H1 (cell line): ENCODE measurements around the gene RREB1. TPM values are rescaled to one million over a fixed set of nuclear protein-coding genes. Genes with fewer than 3 reads are reported as not detected.

Experiments
- CTCF ChIA-PET: fragments of 300-600 bp; sonication (Branson Sonifier 250); formaldehyde crosslinking; loops from one replicate; lab custom pipeline; 2021; ENCODE audit not compliant: partially characterized antibody; lab: Charles Lee
- POLR2A ChIA-PET: fragments of 300-600 bp; sonication (Branson Sonifier 250); formaldehyde crosslinking; loops from one replicate; lab custom pipeline; 2021; ENCODE audit warnings: inconsistent platforms; ENCODE audit not compliant: partially characterized antibody; lab: Charles Lee
- DNase-seq, 2 experiments: peaks; one replicate each; pipeline versions ENCODE4 v3.0.0 to v3.0.0-alpha.2; 2010 to 2022; ENCODE audit warnings: low spot score in 2 of 2, low read depth in 1 of 2, mixed read lengths in 1 of 2
- FAIRE-seq: peaks from 2 replicates; lab custom pipeline; 2011; peaks lifted over from hg19 to GRCh38; lab: Jason Lieb, UNC
- H2AFZ ChIP-seq: 2 replicates; pipeline ENCODE4 v1.8.1; 2012; ENCODE audit warnings: low read length, inconsistent platforms
- H2AK5ac ChIP-seq: 2 replicates; pipeline ENCODE4 v1.6.1; 2013; ENCODE audit warnings: low read depth, low read length
- H2BK120ac ChIP-seq: replicated peaks from 2 replicates; pipeline ENCODE3; 2013; ENCODE audit warnings: low read depth, low read length, inconsistent platforms
- H2BK12ac ChIP-seq: 2 replicates; pipeline ENCODE4 v1.6.1; 2013; ENCODE audit warnings: low read depth, low read length
- H2BK15ac ChIP-seq: 2 replicates; pipeline ENCODE4 v1.6.1; 2013; ENCODE audit warnings: low read length
- H2BK20ac ChIP-seq: 2 replicates; pipeline ENCODE4 v1.6.1; 2013; ENCODE audit warnings: low read length
- H2BK5ac ChIP-seq: 2 replicates; pipeline ENCODE4 v1.6.1; 2013; ENCODE audit warnings: low read depth, low read length
- H3K14ac ChIP-seq: 2 replicates; pipeline ENCODE4 v1.6.1; 2013; ENCODE audit warnings: inconsistent platforms; ENCODE audit not compliant: insufficient read length
- H3K18ac ChIP-seq: 2 replicates; pipeline ENCODE4 v1.6.1; 2013; ENCODE audit warnings: low read length; ENCODE audit errors: extremely low read depth
- H3K23ac ChIP-seq: 2 replicates; pipeline ENCODE4 v1.6.1; 2013; ENCODE audit warnings: inconsistent platforms; ENCODE audit not compliant: insufficient read length
- H3K23me2 ChIP-seq: 2 replicates; pipeline ENCODE4 v1.6.1; 2013; ENCODE audit warnings: low read depth, low read length
- H3K27ac ChIP-seq: 2 replicates; pipeline ENCODE4 v1.6.1; 2011; ENCODE audit warnings: low read depth, low read length, inconsistent platforms
- H3K27me3 ChIP-seq, 4 experiments: replicated peaks in 1 of 4; 1 replicate in 1 of 4; 2 replicates in 3 of 4; pipeline versions ENCODE4 v1.6.1 to v1.8.1; 2011 to 2013; ENCODE audit warnings: low read length in 3 of 4, mild to moderate bottlenecking in 3 of 4, inconsistent platforms in 2 of 4, mixed read lengths in 2 of 4, moderate library complexity in 1 of 4; ENCODE audit not compliant: control insufficient read depth in 3 of 4, insufficient read depth in 3 of 4; ENCODE audit errors: extremely low read depth in 1 of 4
- H3K36me3 ChIP-seq, 4 experiments: 2 replicates each; pipeline versions ENCODE4 v1.6.1 to v1.8.1; 2011 to 2013; ENCODE audit warnings: mild to moderate bottlenecking in 4 of 4, low read length in 3 of 4, moderate library complexity in 2 of 4, control low read depth in 1 of 4, inconsistent platforms in 1 of 4; ENCODE audit not compliant: insufficient read depth in 4 of 4, control insufficient read depth in 2 of 4
- H3K4ac ChIP-seq: replicated peaks from 2 replicates; pipeline ENCODE3; 2013; ENCODE audit warnings: low read length, low read depth, mixed read lengths, inconsistent platforms; ENCODE audit not compliant: insufficient read length
- H3K4me1 ChIP-seq, 4 experiments: replicated peaks in 1 of 4; 1 replicate in 1 of 4; 2 replicates in 3 of 4; pipeline versions ENCODE4 v1.6.1 to v1.8.1; 2011 to 2013; ENCODE audit warnings: low read length in 3 of 4, inconsistent platforms in 2 of 4, mixed read lengths in 1 of 4; ENCODE audit not compliant: insufficient read depth in 4 of 4, control insufficient read depth in 3 of 4
- H3K4me2 ChIP-seq, 2 experiments: 2 replicates each; pipeline versions ENCODE4 v1.6.1 to v1.8.1; 2011 to 2013; ENCODE audit warnings: low read depth in 2 of 2, low read length in 2 of 2, control low read depth in 1 of 2, inconsistent platforms in 1 of 2, mild to moderate bottlenecking in 1 of 2; ENCODE audit not compliant: insufficient read depth in 1 of 2
- H3K4me3 ChIP-seq, 4 experiments: fragments of 200-600, 300-600 bp in 1 of 4; sonication (generic), shearing (Covaris generic), sonication (Bioruptor Twin) in 1 of 4; 2 replicates each; pipeline versions ENCODE4 v1.5.1 to v1.8.1; 2011 to 2016; ENCODE audit warnings: low read length in 4 of 4, low read depth in 3 of 4, control low read depth in 2 of 4, inconsistent platforms in 2 of 4, mild to moderate bottlenecking in 2 of 4, mixed read lengths in 1 of 4, moderate library complexity in 1 of 4; ENCODE audit not compliant: insufficient read depth in 2 of 4; ENCODE audit errors: extremely low read depth in 1 of 4
- H3K56ac ChIP-seq: replicated peaks from 2 replicates; pipeline ENCODE3; 2013; ENCODE audit warnings: low read depth, mild to moderate bottlenecking, mixed read lengths, low read length, inconsistent platforms; ENCODE audit not compliant: insufficient read length
- H3K79me1 ChIP-seq: 2 replicates; pipeline ENCODE4 v1.6.1; 2013; ENCODE audit warnings: low read depth, low read length, control low read depth
- H3K79me2 ChIP-seq, 2 experiments: 2 replicates each; pipeline versions ENCODE4 v1.6.1 to v1.8.1; 2012 to 2013; ENCODE audit warnings: low read length in 2 of 2, mild to moderate bottlenecking in 2 of 2, inconsistent platforms in 1 of 2; ENCODE audit not compliant: insufficient read depth in 2 of 2, control insufficient read depth in 1 of 2
- H3K9ac ChIP-seq, 4 experiments: replicated peaks in 1 of 4; 1 replicate in 1 of 4; 2 replicates in 3 of 4; pipeline versions ENCODE4 v1.6.1 to v1.8.1; 2011 to 2013; ENCODE audit warnings: low read depth in 3 of 4, low read length in 3 of 4, control low read depth in 2 of 4, mild to moderate bottlenecking in 2 of 4, moderate library complexity in 2 of 4, inconsistent platforms in 1 of 4; ENCODE audit errors: extremely low read depth in 1 of 4
- H3K9me3 ChIP-seq, 2 experiments: 2 replicates each; pipeline versions ENCODE4 v1.6.1 to v1.8.1; 2012 to 2013; ENCODE audit warnings: mild to moderate bottlenecking in 2 of 2, moderate library complexity in 2 of 2, control low read depth in 1 of 2, inconsistent platforms in 1 of 2, low read depth in 1 of 2, low read length in 1 of 2, mixed read lengths in 1 of 2; ENCODE audit not compliant: insufficient read depth in 2 of 2
- H4K20me1 ChIP-seq, 2 experiments: replicated peaks in 1 of 2; 2 replicates each; pipeline versions ENCODE3 to v1.8.1; 2011 to 2013; ENCODE audit warnings: inconsistent platforms in 2 of 2, low read length in 2 of 2, mild to moderate bottlenecking in 1 of 2; ENCODE audit not compliant: insufficient read depth in 2 of 2, control insufficient read depth in 1 of 2
- H4K5ac ChIP-seq: 2 replicates; pipeline ENCODE4 v1.6.1; 2013; ENCODE audit warnings: low read length, low read depth, mixed read lengths, inconsistent platforms; ENCODE audit not compliant: insufficient read length
- H4K8ac ChIP-seq: 2 replicates; pipeline ENCODE4 v1.8.0; 2013; ENCODE audit warnings: mild to moderate bottlenecking, moderate library complexity, low read length, inconsistent platforms; ENCODE audit not compliant: insufficient read depth; ENCODE audit errors: extremely low read depth
- H4K91ac ChIP-seq: replicated peaks from 2 replicates; pipeline ENCODE3; 2013; ENCODE audit warnings: low read length, mixed read lengths, inconsistent platforms; ENCODE audit not compliant: insufficient read length
- CREB1 ChIP-seq: IDR thresholded peaks from 2 replicates; pipeline ENCODE4 v1.6.1; 2012; ENCODE audit warnings: inconsistent platforms
- EGR1 ChIP-seq: IDR thresholded peaks from 2 replicates; pipeline ENCODE4 v1.6.1; 2011; ENCODE audit warnings: low read depth, low read length, borderline replicate concordance
- GTF2F1 ChIP-seq: IDR thresholded peaks from 2 replicates; pipeline ENCODE4 v1.6.1; 2012; ENCODE audit warnings: low read depth, low read length, improper control_type of control experiment, borderline replicate concordance
- HDAC2 ChIP-seq, 2 experiments: fragments of 300-600 bp in 1 of 2; sonication (generic) in 1 of 2; IDR thresholded peaks; 2 replicates each; pipeline ENCODE4 v1.6.1; 2011 to 2012; ENCODE audit warnings: low read depth in 2 of 2, low read length in 2 of 2, mild to moderate bottlenecking in 2 of 2, moderate library complexity in 2 of 2, borderline replicate concordance in 1 of 2, inconsistent platforms in 1 of 2
- KDM1A ChIP-seq: fragments of 200-600, 300-600 bp; sonication (generic); IDR thresholded peaks from 2 replicates; pipeline ENCODE4 v1.7.1; 2016; ENCODE audit warnings: mild to moderate bottlenecking, low read length, borderline replicate concordance
- KDM5A ChIP-seq: fragments of 200-600 bp; IDR thresholded peaks from 2 replicates; pipeline ENCODE4 v1.7.1; 2012; ENCODE audit warnings: mild to moderate bottlenecking, low read length, inconsistent platforms, mixed read lengths
- SP4 ChIP-seq: IDR thresholded peaks from 2 replicates; pipeline ENCODE4 v1.6.1; 2012; ENCODE audit warnings: low read length, inconsistent platforms
- TBP ChIP-seq: IDR thresholded peaks from 2 replicates; pipeline ENCODE4 v1.6.1; 2011; ENCODE audit warnings: low read depth, low read length, improper control_type of control experiment
- ZNF274 ChIP-seq: IDR thresholded peaks from 2 replicates; pipeline ENCODE4 v1.7.0; 2012; ENCODE audit warnings: low read length, borderline replicate concordance; ENCODE audit errors: extremely low read depth
- WGBS, 2 experiments: shearing (Covaris generic) in 1 of 2; methylation state at CpG; one replicate each; pipeline versions ENCODE4 v1.1.6 to v1.1.7; 2013 to 2015; ENCODE audit warnings: low lambda C conversion rate in 2 of 2, mixed read lengths in 2 of 2, inconsistent platforms in 1 of 2, low coverage in 1 of 2, missing lambda C conversion rate in 1 of 2; ENCODE audit not compliant: insufficient replicate concordance in 2 of 2, insufficient coverage in 1 of 2, insufficient read length in 1 of 2; ENCODE audit errors: extremely low coverage in 1 of 2, missing lambda C conversion rate in 1 of 2; 5-methylcytosine and 5-hydroxymethylcytosine counted together
- polyA plus RNA-seq, 7 experiments: library from polyadenylated mRNA; depleted of rRNA in 3 of 7; stranded (reverse) in 5 of 7; unstranded in 2 of 7; fragments of >200 nt in 5 of 7; fragments of 200-250 nt in 2 of 7; gene quantifications; 1 replicate in 5 of 7; 2 replicates in 1 of 7; 4 replicates in 1 of 7; pipeline versions ENCODE4 v1.2.1 to v1.2.3, GENCODE V29; 2011 to 2013; ENCODE audit warnings: missing spikeins in 2 of 7, mixed read lengths in 2 of 7
- total RNA-seq: library from RNA; stranded (reverse); fragmentation: NEBNext Ultra II Directional; extraction: Animal tissue kit (Norgen Biotek cat#: 25700); gene quantifications from 2 replicates; pipeline ENCODE4 v1.2.1, GENCODE V29; 2021
- TF ChIP-seq, protein P1 (sequence below): IDR thresholded peaks from 2 replicates; pipeline ENCODE4 v1.6.1; 2011; ENCODE audit warnings: low read length, improper control_type of control experiment

The RREB1 gene
- total and polyA plus RNA-seq, 2 of the 8 experiments (the other 6 are each of a cell fraction or from before 2014, with no cell fraction given) = 3.9 to 34.7 TPM

DNA sequence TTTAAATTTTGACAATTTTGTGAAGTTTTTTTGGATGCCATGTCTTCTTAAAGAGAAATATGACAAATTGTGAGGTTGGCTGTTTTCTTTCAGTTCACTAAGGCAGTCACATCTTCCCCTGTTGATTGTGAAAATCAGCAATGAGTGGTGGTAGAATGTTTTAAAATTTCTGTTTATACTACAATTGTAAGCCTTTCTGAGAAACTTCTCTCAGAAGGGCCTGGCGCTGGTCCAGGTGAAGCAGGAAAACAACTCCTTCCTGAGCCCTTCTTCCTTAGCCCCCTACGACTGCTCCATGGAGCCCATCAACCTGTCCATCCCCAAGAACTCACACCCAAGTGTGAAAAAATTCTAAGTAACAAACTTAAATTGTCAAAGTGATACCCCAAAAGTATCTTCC, 124.6 kb downstream of the RREB1 start:
- no peak overlapping the region for H2AFZ ChIP-seq
- H3K23me2 ChIP-seq = no peaks in the 10 kb centered on the region
- H2BK15ac ChIP-seq = no peak overlapping the region
- FAIRE-seq = no peak
- no peak overlapping the region for H2BK12ac ChIP-seq
- WGBS, 2 experiments = 87% methylated on average over 2 of the region's 2 CpGs; no CpG with 5 or more reads in 1 of the 2 experiments
- no peak overlapping the region for H2AK5ac ChIP-seq
- H3K18ac ChIP-seq = no peak overlapping the region
- H4K20me1 ChIP-seq = no peaks in the 10 kb centered on the region
- H3K4me2 ChIP-seq = no peak overlapping the region
- no peak overlapping the region for H3K23ac ChIP-seq
- no peaks in the 10 kb centered on the region for H3K27me3 ChIP-seq
- H3K4me1 ChIP-seq = no peaks in the 10 kb centered on the region
- no peak overlapping the region for H4K5ac ChIP-seq
- peaks cover 2% of the 10 kb centered on the region; the same call in 1 of the 2 replicates for H3K79me1 ChIP-seq
- no peak overlapping the region for H3K4me3 ChIP-seq
- H3K4ac ChIP-seq = no peak overlapping the region
- ChIA-PET POLR2A (no interaction called here), CTCF (interaction anchor here (1.0 to 3.0 kb wide), 3 partner anchors 11 to 14 kb away, joined by 3 to 13 read pairs (median 4); no protein-coding TSS in a partner anchor)
- H3K79me2 ChIP-seq = no peaks in the 10 kb centered on the region
- H3K9me3 ChIP-seq = no peaks in the 10 kb centered on the region
- H2BK5ac ChIP-seq = no peak overlapping the region
- H2BK120ac ChIP-seq = no peak overlapping the region
- H4K91ac ChIP-seq = no peak overlapping the region
- no peak overlapping the region for H3K14ac ChIP-seq
- no peak for TF ChIP-seq GTF2F1
- TF ChIP-seq EGR1 = no peak
- TF ChIP-seq KDM1A = no peak
- TF ChIP-seq ZNF274 = no peak
- no peak for TF ChIP-seq KDM5A
- TF ChIP-seq SP4 = no peak
- TF ChIP-seq HDAC2 (IDR thresholded peaks at IDR 0.05; ENCODE audit: borderline replicate concordance in 1 of 2, low read depth in 2 of 2, low read length in 2 of 2) = no peak
- TF ChIP-seq TBP = no peak
- no peak for TF ChIP-seq CREB1
- TF ChIP-seq, protein P1, sequence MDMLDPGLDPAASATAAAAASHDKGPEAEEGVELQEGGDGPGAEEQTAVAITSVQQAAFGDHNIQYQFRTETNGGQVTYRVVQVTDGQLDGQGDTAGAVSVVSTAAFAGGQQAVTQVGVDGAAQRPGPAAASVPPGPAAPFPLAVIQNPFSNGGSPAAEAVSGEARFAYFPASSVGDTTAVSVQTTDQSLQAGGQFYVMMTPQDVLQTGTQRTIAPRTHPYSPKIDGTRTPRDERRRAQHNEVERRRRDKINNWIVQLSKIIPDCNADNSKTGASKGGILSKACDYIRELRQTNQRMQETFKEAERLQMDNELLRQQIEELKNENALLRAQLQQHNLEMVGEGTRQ = no peak
- TF ChIP-seq, all 59 proteins: peak for 0
- Histone ChIP-seq H3K36me3 (peaks cover 3 to 30% (median 18%) of the 10 kb centered on the region in 4 experiments; a peak in 5 of 8 replicates), H4K8ac (no peak overlapping the region), H3K27ac (no peak overlapping the region), H2BK20ac (no peak overlapping the region), H3K9ac (no peak overlapping the region), H3K56ac (no peak overlapping the region)
- no peak for DNase-seq
